Measurements from ENCODE around the gene NCR1.

DNA sequence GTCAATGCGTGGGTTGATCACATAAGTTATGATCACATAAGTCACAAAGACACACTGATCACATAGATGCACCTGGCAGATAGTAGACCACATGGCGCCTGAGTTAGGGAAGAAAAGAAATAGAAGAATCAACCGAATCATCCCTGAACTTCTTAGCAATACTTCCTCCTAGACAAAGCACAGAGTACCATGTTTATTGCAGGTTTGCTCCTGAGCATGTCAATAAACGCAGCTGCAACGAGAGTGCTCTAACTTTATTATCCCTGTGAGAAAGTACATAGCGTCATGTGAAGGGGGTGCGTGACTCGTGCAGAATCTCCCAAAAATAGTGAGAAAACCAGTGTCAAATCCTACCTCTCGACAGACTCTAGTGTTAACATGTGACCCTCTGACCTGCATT is 17.3 kb downstream of the NCR1 start:
- TF ChIP-seq RCOR1 (IDR thresholded peaks at IDR 0.05; ENCODE audit: low read depth, low read length) (no peak), CTCF (IDR thresholded peaks at IDR 0.05) (no peak), EP300 (IDR thresholded peaks at IDR 0.05) (no peak), ELK1 (IDR thresholded peaks at IDR 0.05; ENCODE audit: low read depth, low read length) (no peak), KDM1A (IDR thresholded peaks at IDR 0.05; ENCODE audit: low read depth) (no peak), NPAS2 (CRISPR knock-in tag; IDR thresholded peaks at IDR 0.05; ENCODE audit: borderline replicate concordance) (no peak), REST (IDR thresholded peaks at IDR 0.05) (no peak), POLR2AphosphoS2 (conservative IDR thresholded peaks at IDR 0.05; ENCODE audit: low read length) (no peak), MAX (IDR thresholded peaks at IDR 0.05) (no peak), POLR2A (IDR thresholded peaks at IDR 0.05; ENCODE audit: low read length) (no peak), ZFP36 (IDR thresholded peaks at IDR 0.05; ENCODE audit: borderline replicate concordance, partially characterized antibody) (no peak)
- TF ChIP-seq, protein P1, sequence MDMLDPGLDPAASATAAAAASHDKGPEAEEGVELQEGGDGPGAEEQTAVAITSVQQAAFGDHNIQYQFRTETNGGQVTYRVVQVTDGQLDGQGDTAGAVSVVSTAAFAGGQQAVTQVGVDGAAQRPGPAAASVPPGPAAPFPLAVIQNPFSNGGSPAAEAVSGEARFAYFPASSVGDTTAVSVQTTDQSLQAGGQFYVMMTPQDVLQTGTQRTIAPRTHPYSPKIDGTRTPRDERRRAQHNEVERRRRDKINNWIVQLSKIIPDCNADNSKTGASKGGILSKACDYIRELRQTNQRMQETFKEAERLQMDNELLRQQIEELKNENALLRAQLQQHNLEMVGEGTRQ (IDR thresholded peaks at IDR 0.05) = no peak

Data from A549 (cell line).